ENCODE results near the gene SLC44A5. TPM values are rescaled to one million over a fixed set of nuclear protein-coding genes. Genes with fewer than 3 reads are reported as not detected.

SLC44A5 gene
- polyA plus RNA-seq, 2 of the 4 experiments (the other 2 are of a cell fraction) = 0.10 to 1.5 TPM

DNA sequence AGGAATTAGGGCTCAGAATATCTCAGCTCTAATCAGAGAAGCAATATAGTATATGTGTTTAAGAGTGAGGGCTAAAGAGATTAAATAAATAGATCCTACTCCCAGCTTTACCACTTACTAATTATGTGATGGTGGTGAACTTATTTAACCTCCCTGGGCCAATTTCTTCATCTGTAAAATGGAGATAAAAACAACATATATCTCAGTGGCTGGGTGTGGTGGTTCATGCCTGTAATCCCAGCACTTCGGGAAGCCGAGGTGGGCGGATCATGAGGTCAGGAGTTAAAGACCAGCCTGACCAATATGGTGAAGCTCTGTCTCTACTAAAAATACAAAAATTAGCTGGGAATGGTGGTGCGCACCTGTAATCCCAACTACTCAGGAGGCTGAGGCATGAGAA, 135.2 kb downstream of the SLC44A5 start:
- Histone ChIP-seq H3K4me3 (no peak overlapping the region), H3K4me2 (no peak overlapping the region), H3K27ac (no peak overlapping the region), H3K4me1 (no peaks in the 10 kb centered on the region), H3K9me3 (no peaks in the 10 kb centered on the region)
- TF ChIP-seq ZC3H11A (IDR thresholded peaks at IDR 0.05) = no peak
- TF ChIP-seq, protein P1, sequence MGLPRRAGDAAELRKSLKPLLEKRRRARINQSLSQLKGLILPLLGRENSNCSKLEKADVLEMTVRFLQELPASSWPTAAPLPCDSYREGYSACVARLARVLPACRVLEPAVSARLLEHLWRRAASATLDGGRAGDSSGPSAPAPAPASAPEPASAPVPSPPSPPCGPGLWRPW (IDR thresholded peaks at IDR 0.05) = no peak
- TF ChIP-seq EP300 (IDR thresholded peaks at IDR 0.05) = no peak
- no peak for TF ChIP-seq GATA3 (IDR thresholded peaks at IDR 0.05; ENCODE audit: borderline replicate concordance)
- no peak for TF ChIP-seq EHF (CRISPR knock-in tag; IDR thresholded peaks at IDR 0.05)
- no peak for TF ChIP-seq RCOR1 (IDR thresholded peaks at IDR 0.05; ENCODE audit: low read depth, low read length)
- TF ChIP-seq, protein P2, sequence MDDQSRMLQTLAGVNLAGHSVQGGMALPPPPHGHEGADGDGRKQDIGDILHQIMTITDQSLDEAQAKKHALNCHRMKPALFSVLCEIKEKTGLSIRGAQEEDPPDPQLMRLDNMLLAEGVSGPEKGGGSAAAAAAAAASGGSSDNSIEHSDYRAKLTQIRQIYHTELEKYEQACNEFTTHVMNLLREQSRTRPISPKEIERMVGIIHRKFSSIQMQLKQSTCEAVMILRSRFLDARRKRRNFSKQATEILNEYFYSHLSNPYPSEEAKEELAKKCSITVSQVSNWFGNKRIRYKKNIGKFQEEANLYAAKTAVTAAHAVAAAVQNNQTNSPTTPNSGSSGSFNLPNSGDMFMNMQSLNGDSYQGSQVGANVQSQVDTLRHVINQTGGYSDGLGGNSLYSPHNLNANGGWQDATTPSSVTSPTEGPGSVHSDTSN (IDR thresholded peaks at IDR 0.05) = no peak
- no peak for TF ChIP-seq CBX8 (IDR thresholded peaks at IDR 0.05)
- TF ChIP-seq, protein P3, sequence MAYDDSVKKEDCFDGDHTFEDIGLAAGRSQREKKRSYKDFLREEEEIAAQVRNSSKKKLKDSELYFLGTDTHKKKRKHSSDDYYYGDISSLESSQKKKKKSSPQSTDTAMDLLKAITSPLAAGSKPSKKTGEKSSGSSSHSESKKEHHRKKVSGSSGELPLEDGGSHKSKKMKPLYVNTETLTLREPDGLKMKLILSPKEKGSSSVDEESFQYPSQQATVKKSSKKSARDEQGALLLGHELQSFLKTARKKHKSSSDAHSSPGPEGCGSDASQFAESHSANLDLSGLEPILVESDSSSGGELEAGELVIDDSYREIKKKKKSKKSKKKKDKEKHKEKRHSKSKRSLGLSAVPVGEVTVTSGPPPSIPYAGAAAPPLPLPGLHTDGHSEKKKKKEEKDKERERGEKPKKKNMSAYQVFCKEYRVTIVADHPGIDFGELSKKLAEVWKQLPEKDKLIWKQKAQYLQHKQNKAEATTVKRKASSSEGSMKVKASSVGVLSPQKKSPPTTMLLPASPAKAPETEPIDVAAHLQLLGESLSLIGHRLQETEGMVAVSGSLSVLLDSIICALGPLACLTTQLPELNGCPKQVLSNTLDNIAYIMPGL (CRISPR knock-in tag; IDR thresholded peaks at IDR 0.05; ENCODE audit: borderline replicate concordance) = no peak
- TF ChIP-seq SMC3 (IDR thresholded peaks at IDR 0.05) = no peak
- no peak for TF ChIP-seq RNF2 (IDR thresholded peaks at IDR 0.05; ENCODE audit: borderline replicate concordance, low read depth)
- no peak for TF ChIP-seq TP53 (CRISPR knock-in tag; IDR thresholded peaks at IDR 0.05)
- no peak for TF ChIP-seq PHF8 (IDR thresholded peaks at IDR 0.05; ENCODE audit: borderline replicate concordance, low read depth)
- TF ChIP-seq, protein P4, sequence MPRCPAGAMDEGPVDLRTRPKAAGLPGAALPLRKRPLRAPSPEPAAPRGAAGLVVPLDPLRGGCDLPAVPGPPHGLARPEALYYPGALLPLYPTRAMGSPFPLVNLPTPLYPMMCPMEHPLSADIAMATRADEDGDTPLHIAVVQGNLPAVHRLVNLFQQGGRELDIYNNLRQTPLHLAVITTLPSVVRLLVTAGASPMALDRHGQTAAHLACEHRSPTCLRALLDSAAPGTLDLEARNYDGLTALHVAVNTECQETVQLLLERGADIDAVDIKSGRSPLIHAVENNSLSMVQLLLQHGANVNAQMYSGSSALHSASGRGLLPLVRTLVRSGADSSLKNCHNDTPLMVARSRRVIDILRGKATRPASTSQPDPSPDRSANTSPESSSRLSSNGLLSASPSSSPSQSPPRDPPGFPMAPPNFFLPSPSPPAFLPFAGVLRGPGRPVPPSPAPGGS (IDR thresholded peaks at IDR 0.05) = no peak
- no peak for TF ChIP-seq POLR2AphosphoS2 (conservative IDR thresholded peaks at IDR 0.05; ENCODE audit: low read length)
- no peak for TF ChIP-seq NPAS2 (CRISPR knock-in tag; IDR thresholded peaks at IDR 0.05; ENCODE audit: borderline replicate concordance)
- 72% methylated on average over 4 of the region's 4 CpGs for WGBS (ENCODE audit: missing lambda C conversion rate)
- DNase-seq (ENCODE audit: low read depth in 1 of 2, low spot score in 1 of 2) (no peak), FAIRE-seq (no peak), ATAC-seq (no peak)
- ChIA-PET CTCF (no interaction called here), POLR2A (no interaction called here)

DNA sequence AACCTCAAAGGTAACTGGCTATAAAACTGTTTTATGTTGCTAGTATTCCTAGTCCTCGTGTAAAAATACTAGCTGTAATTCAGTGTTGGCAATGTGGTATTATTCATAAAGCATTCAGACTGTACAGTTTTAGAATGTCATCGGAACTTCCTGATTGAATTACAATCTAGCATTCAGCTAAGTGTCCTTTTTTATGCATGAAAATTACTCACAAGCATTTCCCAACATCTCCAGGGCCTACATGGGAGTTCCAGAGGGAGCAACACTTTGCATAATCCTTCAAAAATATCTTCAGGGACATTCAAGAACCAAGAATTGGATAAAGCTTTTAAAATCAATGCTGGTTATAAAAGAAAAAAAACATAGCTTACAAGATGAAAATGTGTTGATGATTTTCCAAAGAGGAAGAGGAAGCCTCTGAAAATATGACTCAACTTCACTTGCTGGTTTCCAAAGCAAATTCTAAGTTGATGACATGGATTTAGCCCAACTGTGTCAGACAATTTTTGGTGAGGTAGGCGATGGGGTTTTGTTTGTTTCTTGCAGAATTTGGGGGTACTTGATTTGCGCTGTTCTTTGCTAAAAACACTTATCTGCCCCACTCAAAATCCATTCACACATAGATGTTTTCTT, 137.8 kb downstream of the SLC44A5 start:
- DNase-seq (ENCODE audit: low read depth in 1 of 2, low spot score in 1 of 2) (no peak), FAIRE-seq (no peak), ATAC-seq (no peak)
- ChIA-PET CTCF (interaction anchor here (0.9 to 1.6 kb wide), 2 partner anchors 14 to 207 kb away, joined by 3 to 4 read pairs; no protein-coding TSS in a partner anchor), POLR2A (no interaction called here)
- H3K9me3 ChIP-seq = no peaks in the 10 kb centered on the region
- no peak overlapping the region for H3K4me2 ChIP-seq
- no peak overlapping the region for H3K27ac ChIP-seq
- WGBS (ENCODE audit: missing lambda C conversion rate) = 8% methylated on average over 4 of the region's 4 CpGs
- H3K4me1 ChIP-seq = no peaks in the 10 kb centered on the region
- no peak overlapping the region for H3K4me3 ChIP-seq
- TF ChIP-seq EHMT2 (IDR thresholded peaks at IDR 0.05; ENCODE audit: low read depth) (no peak), ZNF302 (CRISPR knock-in tag; IDR thresholded peaks at IDR 0.05) (no peak), HOXA7 (CRISPR knock-in tag; IDR thresholded peaks at IDR 0.05) (no peak), ZSCAN20 (CRISPR knock-in tag; IDR thresholded peaks at IDR 0.05) (no peak), RARB (CRISPR knock-in tag; IDR thresholded peaks at IDR 0.05) (no peak), KDM1A (IDR thresholded peaks at IDR 0.05; ENCODE audit: low read depth) (no peak), FOSL2 (IDR thresholded peaks at IDR 0.05) (no peak), FOSL2 (CRISPR knock-in tag; IDR thresholded peaks at IDR 0.05) (no peak), RNF2 (IDR thresholded peaks at IDR 0.05; ENCODE audit: borderline replicate concordance, low read depth) (no peak), MAZ (IDR thresholded peaks at IDR 0.05; ENCODE audit: borderline replicate concordance, low read depth, low read length) (no peak), HOXB13 (CRISPR knock-in tag; IDR thresholded peaks at IDR 0.05; ENCODE audit: low read depth) (no peak), RAD21 (conservative IDR thresholded peaks at IDR 0.05 in 1 of 2, IDR thresholded peaks at IDR 0.05 in 1 of 2) (no peak), RCOR1 (IDR thresholded peaks at IDR 0.05; ENCODE audit: low read depth, low read length) (no peak), PHF8 (IDR thresholded peaks at IDR 0.05; ENCODE audit: borderline replicate concordance, low read depth) (no peak), JUNB (IDR thresholded peaks at IDR 0.05) (no peak), ZFP36 (IDR thresholded peaks at IDR 0.05; ENCODE audit: borderline replicate concordance, partially characterized antibody) (no peak), ESRRA (IDR thresholded peaks at IDR 0.05; ENCODE audit: borderline replicate concordance, low read length) (no peak)
- TF ChIP-seq, protein P2 (IDR thresholded peaks at IDR 0.05) = no peak
- TF ChIP-seq, protein P5, sequence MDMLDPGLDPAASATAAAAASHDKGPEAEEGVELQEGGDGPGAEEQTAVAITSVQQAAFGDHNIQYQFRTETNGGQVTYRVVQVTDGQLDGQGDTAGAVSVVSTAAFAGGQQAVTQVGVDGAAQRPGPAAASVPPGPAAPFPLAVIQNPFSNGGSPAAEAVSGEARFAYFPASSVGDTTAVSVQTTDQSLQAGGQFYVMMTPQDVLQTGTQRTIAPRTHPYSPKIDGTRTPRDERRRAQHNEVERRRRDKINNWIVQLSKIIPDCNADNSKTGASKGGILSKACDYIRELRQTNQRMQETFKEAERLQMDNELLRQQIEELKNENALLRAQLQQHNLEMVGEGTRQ (IDR thresholded peaks at IDR 0.05) = no peak
- TF ChIP-seq, protein P6, sequence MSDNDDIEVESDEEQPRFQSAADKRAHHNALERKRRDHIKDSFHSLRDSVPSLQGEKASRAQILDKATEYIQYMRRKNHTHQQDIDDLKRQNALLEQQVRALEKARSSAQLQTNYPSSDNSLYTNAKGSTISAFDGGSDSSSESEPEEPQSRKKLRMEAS (IDR thresholded peaks at IDR 0.05) = no peak
